ENCODE data around the gene SPAG9.
"Not testable (repeated sequence)": the region's sequence is repeated elsewhere in the genome, so short reads cannot be mapped to it uniquely, and the experiment has no call there.

DNA sequence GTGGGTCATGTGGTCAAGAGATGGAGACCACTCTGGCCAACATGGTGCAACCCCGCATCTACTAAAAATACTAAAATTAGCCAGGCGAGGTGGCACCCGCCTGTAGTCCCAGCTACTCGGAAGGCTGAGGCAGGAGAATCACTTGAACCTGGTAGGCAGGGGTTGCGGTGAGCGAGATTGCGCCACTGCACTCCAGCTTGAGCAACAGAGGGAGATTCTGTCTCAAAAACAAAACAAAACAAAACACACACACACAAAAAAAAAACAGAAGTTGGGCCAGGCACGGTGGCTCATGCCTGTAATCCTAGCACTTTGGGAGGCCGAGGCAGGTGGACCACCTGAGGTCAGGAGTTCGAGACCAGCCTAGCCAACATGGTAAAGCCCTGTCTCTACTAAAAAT is 31.8 kb downstream of the SPAG9 start:
- TF ChIP-seq, protein P1, sequence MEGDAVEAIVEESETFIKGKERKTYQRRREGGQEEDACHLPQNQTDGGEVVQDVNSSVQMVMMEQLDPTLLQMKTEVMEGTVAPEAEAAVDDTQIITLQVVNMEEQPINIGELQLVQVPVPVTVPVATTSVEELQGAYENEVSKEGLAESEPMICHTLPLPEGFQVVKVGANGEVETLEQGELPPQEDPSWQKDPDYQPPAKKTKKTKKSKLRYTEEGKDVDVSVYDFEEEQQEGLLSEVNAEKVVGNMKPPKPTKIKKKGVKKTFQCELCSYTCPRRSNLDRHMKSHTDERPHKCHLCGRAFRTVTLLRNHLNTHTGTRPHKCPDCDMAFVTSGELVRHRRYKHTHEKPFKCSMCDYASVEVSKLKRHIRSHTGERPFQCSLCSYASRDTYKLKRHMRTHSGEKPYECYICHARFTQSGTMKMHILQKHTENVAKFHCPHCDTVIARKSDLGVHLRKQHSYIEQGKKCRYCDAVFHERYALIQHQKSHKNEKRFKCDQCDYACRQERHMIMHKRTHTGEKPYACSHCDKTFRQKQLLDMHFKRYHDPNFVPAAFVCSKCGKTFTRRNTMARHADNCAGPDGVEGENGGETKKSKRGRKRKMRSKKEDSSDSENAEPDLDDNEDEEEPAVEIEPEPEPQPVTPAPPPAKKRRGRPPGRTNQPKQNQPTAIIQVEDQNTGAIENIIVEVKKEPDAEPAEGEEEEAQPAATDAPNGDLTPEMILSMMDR (IDR thresholded peaks at IDR 0.05), result not testable (repeated sequence)
- TF ChIP-seq POLR2A (IDR thresholded peaks at IDR 0.05), result not testable (repeated sequence)
